CD4-positive, alpha-beta T cell treated with Interleukin-4 for 1 hour (primary cell): Measurements from ENCODE around the gene BRIX1.
"Not testable (repeated sequence)": the region's sequence is repeated elsewhere in the genome, so short reads cannot be mapped to it uniquely, and the experiment has no call there.

Experiments
- DNase-seq, 2 donors: peaks; one replicate each; pipeline ENCODE4 v3.0.0-alpha.2; 2020 to 2022

Gene BRIX1

DNA sequence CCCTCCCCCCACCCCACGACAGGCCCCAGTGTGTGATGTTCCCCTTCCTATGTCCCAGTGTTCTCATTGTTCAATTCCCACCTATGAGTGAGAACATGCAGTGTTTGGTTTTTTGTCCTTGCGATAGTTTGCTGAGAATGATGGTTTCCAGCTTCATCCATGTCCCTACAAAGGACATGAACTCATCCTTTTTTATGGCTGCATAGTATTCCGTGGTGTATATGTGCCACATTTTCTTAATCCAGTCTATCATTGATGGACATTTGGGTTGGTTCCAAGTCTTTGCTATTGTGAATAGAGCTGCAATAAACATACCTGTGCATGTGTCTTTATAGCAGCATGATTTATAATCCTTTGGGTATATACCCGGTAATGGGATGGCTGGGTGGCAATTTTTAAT is 56.1 kb downstream of the BRIX1 start:
- DNase-seq = not testable (repeated sequence)
